D341Med (cell line): ENCODE measurements around the gene MGAT3.

Experiments
- DNase-seq: peaks from one replicate; pipeline ENCODE4 v3.0.0; 2012; ENCODE audit warnings: low spot score

Gene MGAT3

DNA sequence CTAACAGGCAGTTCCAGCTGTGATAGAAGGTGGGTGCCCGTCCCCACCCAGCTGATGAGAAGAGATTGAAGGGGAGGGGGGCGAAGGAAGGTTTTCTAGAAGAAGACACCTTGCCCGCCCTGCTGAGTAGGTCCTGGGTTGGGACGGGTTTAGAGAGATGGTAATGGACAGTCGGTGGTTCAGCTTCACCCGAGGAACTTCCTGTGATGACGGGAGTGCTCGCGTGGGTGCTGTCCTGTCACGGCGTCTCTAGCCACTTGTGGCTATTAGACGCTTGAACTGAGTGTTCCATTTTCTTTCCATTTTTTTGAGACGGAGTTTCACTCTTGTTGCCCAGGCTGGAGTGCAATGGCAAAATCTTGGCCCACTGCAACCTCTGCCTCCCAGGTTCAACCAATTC lies 27.6 kb upstream of the MGAT3 start:
- no peak for DNase-seq

GRCh38 chr22:39429916-39430575 lies 26.8 kb upstream of the MGAT3 start:
- no peak for DNase-seq

GRCh38 chr22:39430576-39431150 lies 26.1 kb upstream of the MGAT3 start:
- DNase-seq: no peak

DNA sequence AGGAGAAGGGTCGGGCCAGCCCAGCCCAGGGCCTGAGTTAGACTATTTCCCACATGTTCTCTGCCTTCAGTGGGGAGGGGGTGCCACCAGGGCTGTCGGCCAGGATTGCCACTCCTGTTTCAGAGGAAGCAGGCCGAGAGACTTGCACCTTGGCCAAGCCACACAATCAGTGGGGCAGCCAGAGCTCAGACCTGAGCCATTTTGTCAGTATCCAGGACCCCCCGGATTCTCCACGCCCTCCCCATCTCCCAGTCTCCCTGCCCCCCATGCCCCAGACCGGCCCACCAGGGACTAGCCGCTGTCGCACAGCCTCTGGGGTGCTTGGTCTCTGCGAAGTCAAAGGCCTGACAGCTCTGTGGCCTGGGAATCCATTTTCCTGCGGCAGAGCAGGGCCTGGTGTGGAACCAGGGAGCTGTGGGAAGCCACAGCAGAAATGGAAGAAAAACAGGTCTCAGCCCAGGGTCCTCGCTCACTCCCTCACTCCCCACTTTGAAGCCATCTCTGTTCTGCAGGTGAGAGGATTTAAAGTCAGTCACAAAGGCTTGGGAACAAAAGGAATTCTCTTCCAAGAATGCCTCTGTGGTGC lies 25.5 kb upstream of the MGAT3 start:
- DNase-seq: no peak

DNA sequence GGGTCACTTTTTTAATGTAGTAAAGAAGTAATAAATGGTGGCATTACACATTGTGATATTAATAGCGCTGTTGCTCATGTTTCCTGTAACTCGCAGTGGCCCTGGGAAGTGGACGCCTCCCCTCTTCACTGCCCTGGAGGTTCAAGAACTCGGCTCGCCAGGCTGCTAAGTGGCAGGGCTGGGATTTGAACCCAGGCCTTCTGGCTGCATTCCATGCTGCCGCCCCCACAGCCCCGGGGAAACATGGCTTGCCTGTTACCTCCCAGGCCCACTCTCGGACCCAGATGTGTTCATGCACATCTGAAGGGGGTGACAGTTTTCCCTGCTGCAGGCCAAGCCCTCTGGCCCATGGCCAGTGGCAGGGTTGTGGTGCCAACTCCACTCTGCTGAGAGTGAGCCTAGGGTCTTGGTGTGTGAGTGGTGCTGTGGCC lies 25.0 kb upstream of the MGAT3 start:
- DNase-seq: no peak

DNA sequence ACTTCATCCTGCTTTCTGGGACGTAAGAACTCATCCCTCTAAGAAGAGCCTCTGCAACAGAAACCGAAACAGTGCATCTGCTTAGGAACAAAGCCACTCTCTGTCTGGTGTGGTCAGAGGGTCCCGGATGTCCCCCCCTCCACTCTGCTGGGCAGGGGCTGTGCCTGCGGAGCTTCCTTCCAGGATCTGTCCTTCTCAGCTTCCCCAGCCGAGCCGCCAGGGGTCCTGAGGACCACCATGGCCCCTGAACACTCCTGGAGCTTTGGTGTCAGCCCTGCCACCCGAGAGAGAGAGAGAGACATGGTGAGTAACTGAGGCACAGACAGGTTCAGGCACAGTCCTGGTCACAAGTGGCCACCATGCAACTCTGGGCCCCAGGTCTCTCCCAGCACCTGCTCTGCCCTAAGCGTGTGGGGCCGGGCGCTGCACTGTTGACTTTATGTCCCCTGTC lies 24.4 kb upstream of the MGAT3 start:
- no peak for DNase-seq

DNA sequence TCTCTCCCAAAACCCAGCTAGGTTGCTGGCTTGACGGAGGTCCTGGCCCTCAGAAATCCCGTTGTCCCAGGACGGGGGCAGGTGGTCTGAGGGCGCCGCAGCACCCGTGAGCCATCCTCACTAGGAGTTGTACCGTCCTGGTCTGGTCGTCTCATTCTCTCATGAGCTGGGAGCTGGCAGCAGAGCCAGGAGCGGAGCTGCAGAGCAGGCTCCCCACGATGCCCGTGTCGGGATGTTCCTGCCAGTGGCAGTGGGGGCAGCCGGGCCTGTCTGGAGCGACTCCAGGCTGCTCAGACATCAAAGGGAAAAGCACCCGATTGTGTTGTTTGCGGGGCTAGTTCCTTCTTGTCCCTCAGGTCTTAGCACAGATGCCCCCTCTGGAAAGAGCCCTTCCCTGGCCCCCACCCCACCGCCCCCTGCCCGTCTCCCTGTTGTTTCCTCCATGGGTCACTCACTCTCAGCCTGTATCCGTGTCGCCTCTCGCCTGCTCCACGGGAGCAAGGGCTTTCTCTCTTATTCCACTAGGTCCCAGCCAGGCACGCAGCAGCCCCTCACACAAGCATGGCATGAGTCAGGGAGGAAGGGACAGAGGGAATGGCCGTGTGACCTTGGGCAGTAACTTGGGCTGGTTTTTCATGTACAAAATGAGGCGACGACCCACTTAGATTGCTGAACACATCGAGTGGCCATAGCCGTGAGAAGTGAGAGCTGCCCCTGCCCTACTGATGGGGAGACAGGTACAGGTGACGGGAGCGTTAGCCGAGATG lies 23.2 kb upstream of the MGAT3 start:
- no peak for DNase-seq

DNA sequence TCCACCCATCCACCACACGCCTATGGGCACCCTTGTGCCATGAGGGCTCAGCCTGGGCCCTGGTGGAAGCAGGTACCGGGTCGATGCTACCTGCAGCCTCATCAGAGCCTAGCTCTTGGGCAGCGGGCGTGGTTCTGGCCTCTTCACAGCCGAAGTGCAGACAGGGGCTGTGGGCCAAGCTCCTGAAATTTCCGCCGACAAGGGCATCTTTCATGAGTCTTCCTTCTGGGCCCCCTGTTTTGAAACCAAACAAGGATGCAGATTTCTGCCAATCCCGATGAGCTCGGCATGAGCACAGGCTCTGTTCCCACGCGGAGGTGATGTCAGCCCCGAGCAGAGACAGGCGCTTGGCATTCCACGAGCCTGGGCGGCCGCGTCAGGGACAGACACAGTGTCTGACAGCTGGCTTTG lies 22.6 kb upstream of the MGAT3 start:
- DNase-seq: no peak

DNA sequence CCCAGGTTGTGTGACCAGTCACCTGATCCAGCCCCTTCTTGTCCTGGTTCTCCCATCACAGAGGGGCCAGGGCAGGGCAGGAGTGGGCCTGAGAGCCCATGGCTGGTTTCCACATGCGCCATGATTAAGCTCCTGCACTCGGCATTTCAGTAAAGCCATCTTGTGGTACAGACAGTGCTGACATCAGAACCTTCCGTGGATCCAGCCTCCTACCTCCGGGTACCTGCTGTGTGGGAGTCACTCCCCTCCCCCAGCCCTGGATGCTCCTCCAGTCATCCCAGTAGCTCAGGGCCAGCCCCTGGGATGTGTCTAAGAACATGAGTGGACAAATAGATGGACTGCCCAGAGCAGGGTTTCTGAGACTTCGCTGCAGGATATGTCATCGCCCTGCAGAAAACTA lies 22.1 kb upstream of the MGAT3 start:
- no peak for DNase-seq

GRCh38 chr22:39435616-39436015 lies 21.2 kb upstream of the MGAT3 start:
- no peak for DNase-seq

DNA sequence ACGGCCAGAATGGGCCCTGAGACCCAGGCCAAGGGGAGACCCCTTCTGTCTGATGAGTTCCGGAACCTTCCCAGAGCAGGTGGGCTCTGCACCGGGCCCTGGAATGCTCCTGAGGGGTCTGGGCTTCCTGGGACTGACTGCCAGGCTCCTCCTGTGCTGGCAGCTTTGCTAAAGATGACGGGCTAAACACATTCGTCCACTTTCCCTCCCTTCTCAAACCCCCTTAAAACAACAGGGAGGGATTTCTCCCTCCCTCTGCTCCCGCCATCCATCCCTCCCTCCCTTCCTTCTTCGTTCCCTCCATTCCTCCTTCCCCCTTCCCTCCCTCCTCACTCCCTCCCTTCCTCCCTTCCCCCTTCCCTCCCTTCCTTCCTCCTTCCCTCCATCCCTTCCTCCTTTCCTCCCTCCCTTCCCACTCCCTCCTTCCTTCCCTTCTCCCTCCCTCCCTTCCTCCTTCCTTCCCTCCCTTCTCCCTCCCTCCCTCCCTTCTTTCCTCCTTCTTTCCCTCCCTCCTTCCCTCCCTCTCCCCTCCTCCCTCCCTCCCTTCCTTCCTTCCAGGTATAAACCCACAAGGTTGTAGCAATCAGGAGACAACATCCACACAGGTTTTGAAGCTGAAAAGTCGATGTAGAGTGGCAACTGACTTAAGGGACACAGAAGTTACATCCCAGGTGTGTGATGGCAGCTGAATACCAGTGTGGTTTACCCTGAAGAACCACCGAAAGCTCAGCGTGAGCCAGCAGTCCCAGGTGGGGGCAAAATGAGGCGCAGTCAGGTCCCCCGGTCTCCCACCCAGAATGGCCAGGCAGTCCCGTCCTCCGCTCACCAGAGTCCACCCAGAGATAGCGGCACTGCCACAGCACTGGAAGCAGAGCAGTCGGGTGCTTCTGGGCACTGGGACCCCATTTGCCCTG lies 18.8 kb upstream of the MGAT3 start:
- DNase-seq: no peak

- DNase-seq: no peak
These were observed 17.6 kb upstream of the MGAT3 start for GRCh38 chr22:39439170-39439569.

GRCh38 chr22:39443398-39443797 lies 13.4 kb upstream of the MGAT3 start:
- DNase-seq: no peak

DNA sequence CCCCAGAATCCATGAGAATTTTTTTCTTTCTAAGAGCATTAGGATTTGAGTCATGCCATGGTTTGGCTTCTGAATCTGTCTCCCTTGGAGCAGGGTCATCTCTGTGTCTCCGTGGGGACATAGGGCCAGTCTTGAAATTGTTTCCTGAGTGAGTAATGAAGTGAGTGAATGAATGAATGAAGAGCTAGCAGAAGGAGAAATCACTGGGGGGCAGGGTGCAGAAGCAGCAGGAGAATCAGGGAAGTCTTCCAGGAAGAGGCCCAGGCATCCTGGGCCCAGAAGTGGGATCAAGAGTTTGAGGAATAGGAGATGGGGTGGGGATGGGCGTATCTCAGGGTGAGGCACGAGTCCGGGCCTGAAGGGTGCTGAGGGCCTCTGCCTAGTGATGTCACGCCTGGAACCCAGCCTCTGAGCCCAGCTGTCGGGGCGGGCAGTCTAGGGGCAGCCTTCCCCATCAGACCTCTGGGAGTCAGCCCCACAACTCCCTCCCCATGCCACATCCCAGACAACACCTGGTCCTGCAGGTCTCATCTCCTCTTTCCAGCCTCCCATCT lies 12.5 kb upstream of the MGAT3 start:
- DNase-seq: no peak

DNA sequence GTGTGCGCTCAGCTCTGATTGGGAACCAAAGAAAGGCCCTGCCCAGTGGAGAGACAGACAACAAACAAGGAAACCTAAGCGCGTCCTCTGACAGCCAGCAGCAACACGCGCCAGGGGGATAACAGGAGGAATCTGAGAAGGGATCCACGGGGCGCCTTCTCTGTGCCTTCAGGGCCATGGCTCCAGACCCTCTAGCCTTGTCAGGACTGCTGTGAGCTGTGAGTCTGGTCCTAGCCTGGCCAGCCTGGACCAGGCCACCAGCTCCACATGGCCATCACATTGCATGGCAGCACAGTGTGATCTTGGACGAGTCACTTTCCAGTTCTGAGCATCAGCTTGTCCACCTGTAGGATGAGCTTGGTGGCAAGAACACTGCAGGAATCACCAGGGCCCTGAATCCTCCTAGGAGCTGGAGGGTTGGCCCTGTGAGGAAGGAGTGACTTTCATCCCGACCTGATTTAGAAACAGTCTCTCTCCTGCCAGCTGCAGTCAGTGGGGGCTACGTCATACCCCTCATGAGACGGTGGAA lies 11.8 kb upstream of the MGAT3 start:
- DNase-seq: no peak

DNA sequence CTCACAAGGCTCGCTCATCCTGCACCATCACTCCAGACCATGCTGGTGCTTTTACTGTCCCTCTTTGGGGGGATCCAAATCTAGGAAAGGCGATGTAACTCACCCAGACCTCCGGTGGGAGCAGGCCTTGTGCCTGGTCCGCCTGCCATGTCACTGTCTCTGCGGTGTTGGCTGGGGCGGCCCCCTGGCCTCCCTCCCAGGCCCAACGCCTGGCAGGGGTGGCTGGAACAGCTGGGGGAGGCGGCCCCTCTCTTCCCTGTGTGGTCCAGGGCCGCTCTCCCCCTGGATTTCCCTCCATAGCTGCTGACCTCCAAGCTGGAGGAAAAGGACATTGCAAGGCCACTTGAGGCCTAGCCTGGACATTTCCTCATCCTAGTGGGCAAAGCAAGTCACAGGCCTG lies 11.1 kb upstream of the MGAT3 start:
- no peak for DNase-seq

- no peak for DNase-seq
These were observed 10.5 kb upstream of the MGAT3 start for GRCh38 chr22:39446239-39446721.

DNA sequence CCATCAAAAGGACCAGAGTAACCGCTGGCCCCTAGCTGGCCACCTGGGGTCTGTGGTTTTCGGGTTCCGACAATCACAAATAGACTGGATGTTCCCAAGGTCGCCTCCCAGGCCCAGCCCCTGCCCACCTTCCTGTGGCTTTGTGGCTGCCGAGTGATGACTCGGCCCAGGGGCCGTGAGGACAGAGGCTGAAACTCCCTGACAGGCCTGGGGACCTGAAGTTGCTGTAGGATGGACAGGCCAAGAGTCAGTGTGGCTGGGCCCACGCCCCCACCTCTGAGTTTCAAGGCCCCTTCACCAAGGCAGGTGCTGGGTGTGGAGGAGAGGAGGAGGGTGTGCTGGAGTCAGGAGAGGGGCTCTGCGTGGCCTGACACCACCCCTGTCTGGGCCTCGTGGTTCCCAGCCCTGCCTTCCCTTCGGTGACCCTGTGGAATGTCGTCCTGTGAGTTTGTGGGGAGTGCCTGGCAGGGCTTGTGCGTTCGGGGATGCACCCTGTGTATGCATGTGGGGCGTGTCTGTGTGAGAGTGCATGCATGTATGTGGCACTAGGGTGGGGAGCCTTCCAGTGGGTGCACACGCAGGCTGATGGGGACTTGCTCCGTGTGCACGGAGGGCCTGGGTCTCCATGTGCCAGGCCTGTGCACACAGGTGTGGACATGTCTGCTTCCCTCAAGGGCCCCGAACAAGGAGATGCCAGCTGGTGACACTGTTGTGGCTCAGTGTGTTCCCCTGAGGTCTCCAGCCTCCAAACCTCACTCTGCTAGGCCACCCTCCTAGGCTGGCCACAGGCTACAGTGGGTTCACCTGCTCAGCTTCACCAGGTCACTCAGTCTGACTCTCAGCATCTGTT lies 8.4 kb upstream of the MGAT3 start:
- no peak for DNase-seq

GRCh38 chr22:39449708-39450107 lies 7.1 kb upstream of the MGAT3 start:
- DNase-seq: no peak

GRCh38 chr22:39450258-39450955 lies 6.4 kb upstream of the MGAT3 start:
- DNase-seq: no peak
